OCI-M2 (cell line): ENCODE data around the gene AEBP2.
"Not testable (repeated sequence)": the region's sequence is repeated elsewhere in the genome, so short reads cannot be mapped to it uniquely, and the experiment has no call there.

Source experiments
- DNase-seq: peaks from one replicate; lab custom pipeline; 2025; ENCODE audit not compliant: unreplicated experiment; lab: John Stamatoyannopoulos, UW

Gene AEBP2

GRCh38 chr12:19453961-19454360 lies 14.7 kb downstream of the AEBP2 start:
- no peak for DNase-seq

DNA sequence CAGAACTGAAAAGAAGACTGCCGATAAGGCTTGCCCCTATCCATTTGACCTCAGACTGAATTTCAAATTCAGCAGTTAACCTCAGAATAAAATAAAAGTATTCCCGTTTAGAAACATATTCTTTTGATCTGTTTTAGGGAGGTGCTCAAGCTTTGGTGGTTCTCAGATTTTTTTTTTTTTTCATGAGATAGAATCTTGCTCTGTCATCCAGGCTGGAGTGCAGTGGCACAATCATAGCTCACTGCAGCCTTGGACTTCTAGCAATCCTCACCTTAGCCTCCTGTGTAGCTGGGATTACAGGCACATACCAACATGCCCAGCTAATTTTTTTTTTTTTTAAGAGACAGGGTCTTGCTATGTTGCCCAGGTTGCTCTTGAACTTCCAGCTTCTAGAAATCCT lies 15.5 kb downstream of the AEBP2 start:
- DNase-seq: no peak

DNA sequence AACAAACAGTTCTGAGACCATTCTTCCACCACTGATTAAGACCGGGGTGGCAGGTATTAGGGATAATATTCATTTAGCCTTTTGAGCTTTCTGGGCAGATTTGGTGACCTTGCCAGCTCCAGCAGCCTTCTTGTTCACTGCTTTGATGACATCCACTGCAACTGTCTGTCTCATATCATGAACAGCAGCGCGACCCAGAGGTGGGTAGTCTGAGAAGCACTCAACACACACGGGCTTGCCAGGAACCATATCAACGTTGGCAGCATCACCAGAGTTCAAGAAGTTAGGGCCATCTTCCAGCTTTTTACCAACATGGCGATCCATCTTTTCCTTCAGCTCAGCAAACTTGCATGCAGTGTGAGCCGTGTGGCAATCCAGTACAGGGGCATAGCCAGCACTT lies 16.9 kb downstream of the AEBP2 start:
- DNase-seq: no peak

DNA sequence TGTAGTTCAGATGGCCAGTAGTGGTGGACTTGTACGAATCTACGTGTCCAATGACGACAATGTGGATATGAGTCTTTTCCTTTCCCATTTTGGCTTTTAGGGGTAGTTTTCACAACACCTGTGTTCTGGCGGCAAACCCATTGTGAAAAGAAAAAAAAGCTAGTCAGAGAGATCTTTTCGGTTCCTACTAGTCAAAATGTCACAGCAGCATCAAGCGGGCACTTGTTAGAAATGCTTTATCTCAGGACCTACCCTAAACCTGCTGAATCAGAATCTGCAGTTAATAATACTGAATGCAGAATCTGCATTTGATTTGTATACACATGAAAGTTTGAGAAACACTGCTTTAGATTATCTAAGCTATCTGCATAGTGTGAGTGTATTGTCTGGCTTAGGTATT lies 18.3 kb downstream of the AEBP2 start:
- DNase-seq: no peak

DNA sequence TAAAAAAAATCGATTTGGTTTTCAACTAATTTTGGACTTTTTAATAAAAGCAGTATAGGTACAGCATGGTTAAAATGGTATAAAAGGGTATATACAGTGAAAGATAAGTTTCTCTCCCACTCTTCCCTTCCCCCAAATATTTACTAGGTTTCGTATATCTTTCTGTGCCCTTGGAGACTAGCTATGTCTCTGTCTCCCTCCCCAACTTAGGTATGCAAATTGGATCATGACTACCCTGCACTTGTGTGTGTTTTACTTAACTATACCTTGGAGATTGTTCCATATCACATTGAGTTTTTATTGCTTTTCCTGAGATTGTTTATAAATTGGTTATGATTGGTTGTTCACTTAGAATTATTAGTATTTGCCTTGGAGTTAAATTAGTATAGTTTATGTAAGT lies 19.4 kb downstream of the AEBP2 start:
- DNase-seq: no peak

- DNase-seq: no peak
These were observed 22.7 kb downstream of the AEBP2 start for GRCh38 chr12:19461999-19462398.

GRCh38 chr12:19462406-19462805 lies 23.1 kb downstream of the AEBP2 start:
- no peak for DNase-seq

DNA sequence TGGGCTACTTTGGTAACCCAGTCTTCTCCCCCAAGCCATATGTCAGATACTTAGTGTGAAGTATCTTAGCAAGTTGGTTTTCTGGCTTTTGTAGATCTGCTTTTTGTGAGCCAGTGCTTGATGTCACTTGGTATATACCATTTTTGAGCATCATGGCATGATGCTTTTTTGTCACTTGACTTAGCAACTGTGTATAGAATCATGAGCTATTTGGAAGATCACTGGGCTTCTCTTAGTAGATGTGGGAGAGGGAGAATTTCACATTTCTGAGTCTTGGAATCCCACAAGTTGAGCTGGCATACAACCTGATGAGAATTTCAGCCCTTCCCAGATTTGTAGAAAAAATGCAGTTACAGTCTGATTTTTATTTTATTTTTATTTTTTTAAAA lies 24.9 kb downstream of the AEBP2 start:
- no peak for DNase-seq

DNA sequence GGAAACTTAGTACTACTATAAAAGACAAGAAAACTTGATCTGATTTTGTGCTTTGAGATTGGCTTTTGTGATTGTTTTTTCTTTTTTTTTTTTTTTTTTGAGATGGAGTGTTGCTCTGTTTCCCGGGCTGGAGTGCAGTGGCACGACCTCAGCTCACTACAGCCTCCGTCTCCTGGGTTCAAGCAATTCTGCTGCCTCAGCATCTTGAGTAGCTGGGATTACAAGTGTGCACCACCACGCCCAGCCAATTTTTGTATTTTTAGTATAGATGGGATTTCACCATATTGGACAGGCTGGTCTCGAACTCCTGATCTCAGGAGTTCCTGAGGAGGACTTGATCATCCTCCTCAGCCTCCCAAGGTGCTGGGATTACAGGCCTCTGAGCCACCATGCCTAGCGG lies 26.4 kb downstream of the AEBP2 start:
- no peak for DNase-seq

- DNase-seq: no peak
These were observed 34.9 kb downstream of the AEBP2 start for GRCh38 chr12:19474147-19474546.

DNA sequence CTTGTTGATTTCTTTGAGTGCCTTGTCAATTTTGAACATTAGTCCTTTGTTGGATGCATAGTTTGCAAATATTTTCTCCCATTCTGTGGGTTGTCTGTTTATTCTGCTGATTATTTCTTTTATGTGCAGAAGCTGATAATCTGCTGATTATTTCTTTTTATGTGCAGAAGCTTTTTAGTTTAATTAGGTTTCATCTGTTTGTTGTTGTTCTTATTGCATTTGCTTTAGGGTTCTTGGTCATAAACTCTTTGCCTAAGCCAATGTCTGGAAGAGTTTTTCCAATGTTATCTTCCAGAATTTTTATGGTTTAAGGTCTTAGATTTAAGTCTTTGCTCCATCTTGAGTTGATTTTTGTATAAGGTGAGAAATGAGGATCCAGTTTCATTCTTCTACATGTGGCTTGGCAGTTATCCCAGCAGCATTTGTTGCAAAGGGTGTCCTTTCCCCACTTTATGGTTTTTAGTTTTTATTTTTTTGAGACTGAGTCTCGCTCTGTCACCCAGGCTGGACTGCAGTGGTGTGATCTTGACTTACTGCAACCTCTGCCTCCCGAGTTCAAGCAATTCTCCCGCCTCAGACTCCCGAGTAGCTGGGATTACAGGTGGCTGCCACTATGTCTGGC lies 36.7 kb downstream of the AEBP2 start:
- not testable (repeated sequence) for DNase-seq

GRCh38 chr12:19477071-19477470 lies 37.8 kb downstream of the AEBP2 start:
- no peak for DNase-seq

GRCh38 chr12:19480459-19480858 lies 41.2 kb downstream of the AEBP2 start:
- no peak for DNase-seq

GRCh38 chr12:19482036-19482435 lies 42.7 kb downstream of the AEBP2 start:
- DNase-seq: no peak

DNA sequence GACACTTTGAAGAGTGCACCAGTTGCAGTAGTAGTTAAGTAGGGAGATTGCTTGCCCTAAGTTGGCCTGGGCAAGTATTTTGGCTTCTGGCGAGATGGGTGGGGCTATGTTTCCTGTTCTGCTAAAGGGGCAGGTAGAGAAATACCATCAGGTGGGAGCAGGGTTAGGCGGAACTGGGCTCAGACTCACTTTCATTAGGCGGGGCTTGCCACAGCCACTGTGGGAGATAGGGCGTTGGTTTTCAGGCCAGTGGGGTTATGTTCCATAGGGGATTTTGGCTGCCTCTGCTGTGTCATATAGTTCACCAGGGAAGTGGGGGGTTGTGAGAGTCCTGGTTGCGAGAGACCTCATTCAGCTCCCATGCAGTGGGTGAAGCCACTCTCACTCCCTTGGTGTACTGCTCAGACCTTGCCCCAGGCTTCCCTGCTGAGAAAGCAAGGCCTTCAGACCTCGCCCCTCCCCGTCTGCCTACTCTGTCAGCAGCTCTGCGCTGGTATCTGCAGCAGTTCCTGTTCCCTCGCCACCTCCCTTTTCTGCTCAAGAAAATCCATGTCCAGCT lies 43.3 kb downstream of the AEBP2 start:
- DNase-seq: no peak

- DNase-seq: no peak
These were observed 44.4 kb downstream of the AEBP2 start for GRCh38 chr12:19483727-19484126.

DNA sequence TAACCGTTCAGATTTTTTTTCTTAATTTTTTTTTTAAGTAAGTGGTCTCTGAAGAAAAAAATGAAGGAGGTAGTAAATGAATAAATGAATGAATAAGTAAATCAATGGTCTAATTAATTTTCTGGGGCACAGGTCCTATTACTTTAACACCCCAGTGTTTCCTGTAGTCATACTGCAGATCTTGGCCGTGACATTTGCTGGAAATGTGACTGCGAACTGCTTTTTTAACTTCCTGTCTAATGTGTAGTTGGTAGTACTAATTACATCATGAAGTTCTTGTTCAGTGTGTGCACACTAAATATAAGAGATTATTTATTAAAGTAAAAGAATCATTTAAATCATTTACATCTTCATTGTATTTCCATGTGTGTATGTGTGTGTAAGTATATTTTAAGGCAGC lies 45.4 kb downstream of the AEBP2 start:
- DNase-seq: no peak

DNA sequence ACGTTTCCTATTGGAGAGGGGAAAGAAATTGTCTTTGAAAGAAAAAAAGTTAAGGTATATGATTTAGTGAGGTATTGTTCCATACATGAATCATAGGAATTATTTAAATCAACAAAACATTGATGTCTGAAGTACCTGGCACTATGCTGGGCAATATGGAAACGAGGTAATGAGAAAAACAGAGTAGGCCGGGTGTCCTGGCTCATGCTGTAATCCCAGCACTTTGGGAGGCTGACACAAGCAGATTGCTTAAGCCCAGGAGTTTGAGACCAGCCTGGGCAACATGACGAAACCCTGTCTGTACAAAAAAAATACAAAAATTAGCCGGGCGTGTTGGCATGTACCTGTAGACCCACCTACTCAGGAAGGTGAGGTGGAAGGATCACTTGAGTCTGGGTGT lies 45.9 kb downstream of the AEBP2 start:
- DNase-seq: no peak

DNA sequence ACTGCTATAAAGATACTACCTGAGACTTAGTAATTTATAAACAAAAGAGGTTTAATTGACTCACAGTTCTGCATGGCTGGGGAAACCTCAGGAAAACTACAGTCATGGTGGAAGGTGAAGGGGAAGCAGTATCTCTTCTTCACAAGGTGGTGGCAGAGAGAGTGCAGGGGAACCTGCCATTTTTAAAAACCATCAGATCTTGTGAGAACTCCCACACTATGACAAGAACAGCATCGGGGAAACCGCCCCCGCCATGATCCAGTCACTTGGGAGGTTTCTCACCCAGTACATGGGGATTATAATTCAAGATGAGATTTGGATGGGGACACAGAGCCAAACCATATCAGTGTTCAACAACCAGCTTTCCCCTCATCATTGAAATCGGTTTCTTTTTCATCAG lies 49.9 kb downstream of the AEBP2 start:
- no peak for DNase-seq

DNA sequence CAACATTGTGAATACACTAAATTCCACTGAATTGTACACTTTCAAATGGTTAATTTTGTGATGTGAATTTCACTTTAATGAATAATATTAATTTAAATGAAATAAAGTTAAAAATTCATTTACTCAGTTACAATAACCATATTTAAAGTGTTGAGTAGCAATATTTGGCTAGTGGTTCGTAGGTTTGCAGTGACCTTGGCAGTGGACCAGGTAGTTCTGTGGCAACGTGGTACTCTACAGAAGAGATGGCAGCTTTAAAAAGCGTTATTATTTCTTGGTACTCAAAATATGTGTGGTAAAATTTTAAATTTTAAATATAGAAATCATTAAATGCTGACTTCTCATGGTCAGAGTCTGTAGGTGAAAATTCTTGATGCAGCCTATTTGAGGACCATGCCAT lies 51.6 kb downstream of the AEBP2 start:
- DNase-seq: no peak

DNA sequence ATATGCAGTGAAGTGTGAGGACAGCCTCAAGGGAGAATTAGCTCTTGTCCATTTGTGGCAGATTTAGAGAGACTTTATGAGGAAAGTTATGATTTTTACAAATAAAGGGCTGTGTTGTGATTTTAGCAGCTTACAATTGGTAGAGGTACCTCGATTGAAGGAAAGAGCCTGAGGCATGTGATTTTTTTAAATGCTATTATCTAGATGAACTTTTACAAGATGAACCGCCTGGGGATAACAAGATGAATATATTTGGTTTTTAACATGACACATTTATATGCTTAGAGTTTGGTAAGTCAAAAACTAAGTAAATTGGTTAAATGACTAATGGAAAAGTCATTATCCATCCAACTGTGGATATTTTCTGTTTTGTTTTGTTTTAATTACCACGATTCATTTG lies 52.6 kb downstream of the AEBP2 start:
- no peak for DNase-seq

- no peak for DNase-seq
These were observed 57.1 kb downstream of the AEBP2 start for GRCh38 chr12:19496219-19496878.

- DNase-seq: no peak
These were observed 58.8 kb downstream of the AEBP2 start for GRCh38 chr12:19498099-19498498.
